Thymus (tissue), 11 donors: Measurements from ENCODE around the gene LYPD5. TPM values are rescaled to one million over a fixed set of nuclear protein-coding genes. Genes with fewer than 3 reads are reported as not detected.
"Not testable (repeated sequence)": the region's sequence is repeated elsewhere in the genome, so short reads cannot be mapped to it uniquely, and the experiment has no call there.

ENCODE experiments used
- DNase-seq, 9 donors: peaks; one replicate each; pipeline ENCODE4 v3.0.0-alpha.2; 2013; ENCODE audit warnings: low spot score in 9 of 9, low read depth in 6 of 9, missing footprints in 1 of 9
- H3K27ac ChIP-seq, 2 donors: one replicate each; pipeline ENCODE4 v1.5.1; 2013; ENCODE audit warnings: control low read depth in 1 of 2, low read depth in 1 of 2, low read length in 1 of 2, mild to moderate bottlenecking in 1 of 2, moderate library complexity in 1 of 2
- H3K27me3 ChIP-seq, 2 donors: one replicate each; pipeline ENCODE4 v1.5.1; 2013; ENCODE audit warnings: low read length in 1 of 2; ENCODE audit not compliant: control insufficient read depth in 2 of 2, insufficient read depth in 1 of 2
- H3K36me3 ChIP-seq, 2 donors: one replicate each; pipeline ENCODE4 v1.5.1; 2013; ENCODE audit warnings: low read length in 1 of 2, mild to moderate bottlenecking in 1 of 2, moderate library complexity in 1 of 2; ENCODE audit not compliant: control insufficient read depth in 2 of 2, insufficient read depth in 2 of 2
- H3K4me1 ChIP-seq, 2 donors: one replicate each; pipeline ENCODE4 v1.5.1; 2013; ENCODE audit warnings: low read length in 2 of 2; ENCODE audit not compliant: control insufficient read depth in 2 of 2, insufficient read depth in 2 of 2
- H3K4me3 ChIP-seq, 2 donors: one replicate each; pipeline ENCODE4 v1.5.1; 2013; ENCODE audit warnings: low read length in 2 of 2, control low read depth in 1 of 2, mild to moderate bottlenecking in 1 of 2
- H3K9me3 ChIP-seq, 2 donors: one replicate each; pipeline ENCODE4 v1.5.1; 2013; ENCODE audit warnings: low read length in 1 of 2, mild to moderate bottlenecking in 1 of 2; ENCODE audit not compliant: control insufficient read depth in 2 of 2, insufficient read depth in 1 of 2
- WGBS: extraction: QIAGEN DNeasy Blood & Tissue Kit; methylation state at CpG from one replicate; pipeline ENCODE4 v1.1.7; 2013; 5-methylcytosine and 5-hydroxymethylcytosine counted together
- polyA plus RNA-seq: library from polyadenylated mRNA; stranded (reverse); fragments of 200-250 nt; gene quantifications from one replicate; pipeline ENCODE4 v1.2.3, GENCODE V29; 2013
- total RNA-seq: library from RNA; stranded (reverse); fragments of 120-200 nt; gene quantifications from one replicate; pipeline ENCODE4 v1.2.4, GENCODE V29; 2013
- donor health status: healthy.

The LYPD5 gene
- total and polyA plus RNA-seq, 2 donors = 1.7 to 3.2 TPM

DNA sequence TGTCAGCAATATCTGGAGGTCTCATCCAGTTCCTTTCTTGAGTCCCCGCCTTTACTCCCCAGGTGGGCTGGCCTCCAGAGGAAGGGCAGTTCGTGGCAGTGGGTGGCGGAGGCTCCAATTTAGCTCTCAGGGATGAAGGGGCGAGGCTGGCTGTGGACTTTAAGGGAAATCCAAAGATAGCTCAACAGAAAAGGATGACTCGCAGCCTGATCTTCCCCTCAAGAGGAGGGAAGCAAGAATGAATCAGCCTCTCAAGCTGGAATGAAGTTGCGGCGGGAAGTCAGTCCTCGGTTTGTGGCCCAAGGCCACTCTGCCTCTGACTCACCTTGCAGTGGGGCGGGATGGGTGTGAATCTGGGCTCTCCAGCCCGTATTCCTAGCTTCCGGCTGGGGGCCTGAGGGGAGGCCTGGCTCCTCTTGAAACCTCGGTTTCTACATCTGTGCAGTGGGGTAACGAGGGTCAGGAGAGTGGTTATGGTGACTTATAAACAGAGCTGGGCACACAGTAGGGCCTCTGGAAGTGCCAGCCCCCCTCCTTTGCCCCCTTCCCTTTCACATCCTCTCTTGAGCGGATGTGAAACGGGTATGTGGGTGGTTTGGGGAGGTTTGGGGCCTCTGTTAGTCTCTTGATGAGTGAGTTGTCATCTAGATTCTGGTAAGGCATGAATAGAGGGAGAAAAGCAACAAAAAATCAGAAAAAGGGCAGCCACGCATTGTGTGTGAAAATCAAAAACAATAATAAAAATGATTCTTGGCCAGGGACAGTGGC, 37.0 kb downstream of the LYPD5 start:
- no peaks in the 10 kb centered on the region for H3K9me3 ChIP-seq
- no peaks in the 10 kb centered on the region for H3K27me3 ChIP-seq
- peaks cover 4 to 24% of the 10 kb centered on the region in 2 donors for H3K4me1 ChIP-seq
- H3K36me3 ChIP-seq = peaks cover 8 to 26% of the 10 kb centered on the region in 2 donors
- H3K4me3 ChIP-seq = no peak overlapping the region
- peak in 2 of 9 donors; percentile 28 to 59 for DNase-seq
- WGBS = 87% methylated on average over 16 of the region's 16 CpGs
- peak overlapping the region; percentile 32 to 72 for H3K27ac ChIP-seq

DNA sequence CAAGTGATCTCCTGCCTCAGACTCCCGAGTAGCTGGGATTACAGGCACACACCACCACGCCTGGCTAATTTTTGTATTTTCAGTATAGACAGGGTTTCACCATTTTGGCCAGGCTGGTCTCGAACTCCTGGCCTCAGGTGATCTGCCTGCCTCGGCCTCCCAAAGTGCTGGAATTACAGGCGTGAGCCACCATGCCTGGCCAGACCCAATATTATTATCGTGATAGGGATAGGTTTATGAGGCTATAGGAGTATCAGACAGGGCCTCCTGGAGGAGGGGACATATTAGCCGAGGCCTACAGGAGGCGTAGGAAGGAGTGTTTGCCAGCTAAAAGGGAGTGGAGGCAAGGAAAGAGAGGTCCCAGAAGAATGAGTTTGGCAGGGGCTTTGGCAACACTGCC, 37.6 kb downstream of the LYPD5 start:
- not testable (repeated sequence) for DNase-seq, H3K9me3 ChIP-seq, H3K4me3 ChIP-seq, H3K27me3 ChIP-seq
- Histone ChIP-seq H3K27ac (peak overlapping the region; percentile 24 to 48), H3K36me3 (peaks cover 6 to 20% of the 10 kb centered on the region in 2 donors), H3K4me1 (peaks cover 4 to 24% of the 10 kb centered on the region in 2 donors)
- WGBS = 92% methylated on average over 8 of the region's 8 CpGs

GRCh38 chr19:43763473-43763939, 38.7 kb downstream of the LYPD5 start:
- DNase-seq = no peak
- Histone ChIP-seq H3K27ac (no peak overlapping the region), H3K4me3 (no peak overlapping the region), H3K4me1 (peaks cover 4 to 24% of the 10 kb centered on the region in 2 donors), H3K36me3 (peaks cover 0 to 9% of the 10 kb centered on the region in 2 donors), H3K27me3 (no peaks in the 10 kb centered on the region), H3K9me3 (no peaks in the 10 kb centered on the region)
- WGBS = 92% methylated on average over 3 of the region's 3 CpGs

GRCh38 chr19:43762814-43763213, 39.4 kb downstream of the LYPD5 start:
- no peak for DNase-seq
- no peak overlapping the region for H3K4me3 ChIP-seq
- 98% methylated on average over 3 of the region's 3 CpGs for WGBS
- H3K9me3 ChIP-seq = no peaks in the 10 kb centered on the region
- H3K36me3 ChIP-seq = peaks cover 0 to 6% of the 10 kb centered on the region in 2 donors
- no peak overlapping the region for H3K27ac ChIP-seq
- peaks cover 4 to 24% of the 10 kb centered on the region in 2 donors for H3K4me1 ChIP-seq
- H3K27me3 ChIP-seq = no peaks in the 10 kb centered on the region

GRCh38 chr19:43760941-43761340, 41.3 kb downstream of the LYPD5 start:
- DNase-seq = no peak
- no peaks in the 10 kb centered on the region for H3K27me3 ChIP-seq
- H3K27ac ChIP-seq = no peak overlapping the region
- H3K4me1 ChIP-seq = peaks cover 0 to 19% of the 10 kb centered on the region in 2 donors
- H3K36me3 ChIP-seq = peaks cover 0 to 9% of the 10 kb centered on the region in 2 donors
- no peaks in the 10 kb centered on the region for H3K9me3 ChIP-seq
- H3K4me3 ChIP-seq = no peak overlapping the region
- WGBS = 98% methylated on average over 4 of the region's 4 CpGs

GRCh38 chr19:43759515-43759914, 42.7 kb downstream of the LYPD5 start:
- H3K27ac ChIP-seq = no peak overlapping the region
- peaks cover 0 to 3% of the 10 kb centered on the region in 2 donors for H3K36me3 ChIP-seq
- H3K9me3 ChIP-seq = no peaks in the 10 kb centered on the region
- WGBS = 97% methylated on average over 5 of the region's 5 CpGs
- no peaks in the 10 kb centered on the region for H3K27me3 ChIP-seq
- no peak overlapping the region for H3K4me3 ChIP-seq
- no peak for DNase-seq
- H3K4me1 ChIP-seq = peaks cover 0 to 9% of the 10 kb centered on the region in 2 donors

DNA sequence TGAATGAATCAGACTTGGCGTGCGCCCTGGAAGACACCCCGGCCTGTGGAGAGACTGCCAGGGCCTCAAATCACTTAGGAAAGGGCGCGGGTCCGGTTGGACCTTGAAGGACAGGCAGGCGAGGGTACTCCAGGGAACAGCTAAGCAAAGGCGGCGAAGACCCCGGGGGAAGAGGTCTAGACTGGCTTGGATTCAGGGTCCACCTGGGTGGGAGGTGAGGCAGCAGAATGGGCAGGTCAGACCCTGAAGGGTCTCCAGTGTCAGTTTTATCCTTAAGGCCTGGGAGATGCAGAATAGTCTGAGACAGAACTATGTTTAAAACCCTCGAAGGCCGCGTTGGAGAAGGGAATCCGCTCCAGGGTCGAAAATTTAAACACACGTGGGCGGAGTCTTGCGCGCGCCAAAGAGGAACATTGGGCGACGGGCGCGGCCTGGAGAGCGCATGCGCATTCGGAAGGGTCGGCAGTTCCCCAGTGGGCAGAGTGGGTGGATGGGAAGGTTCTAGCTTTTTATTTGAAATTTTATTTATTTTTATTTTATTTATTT, 46.9 kb downstream of the LYPD5 start:
- peak in 8 of 9 donors; percentile 46 to 84 (median 69) for DNase-seq
- H3K4me1 ChIP-seq = peaks cover 9 to 28% of the 10 kb centered on the region in 2 donors
- WGBS = under 1% methylated on average over 28 of the region's 28 CpGs

GRCh38 chr19:43754503-43755255, 47.6 kb downstream of the LYPD5 start, which contains the start of gene SMG9:
Gene SMG9 (minus strand): TSS chr19:43754962. CDS start chr19:43750741, 4,221 bp downstream.
- WGBS = under 1% methylated on average over 79 of the region's 79 CpGs
- peak; percentile 93 to 99 (median 97) for DNase-seq
- H3K36me3 ChIP-seq = peaks cover 12 to 19% of the 10 kb centered on the region in 2 donors
- peak within 1 kb of the TSS; percentile 82 to 86 for H3K4me3 ChIP-seq
- peak within 1 kb of the TSS; percentile 100 for H3K27ac ChIP-seq
- H3K9me3 ChIP-seq = no peaks in the 10 kb centered on the region
- no peaks in the 10 kb centered on the region for H3K27me3 ChIP-seq
- H3K4me1 ChIP-seq = peaks cover 9 to 28% of the 10 kb centered on the region in 2 donors

More for the DNA sequence above, 46.9 kb downstream of the LYPD5 start:
- Histone ChIP-seq H3K27me3 (no peaks in the 10 kb centered on the region), H3K9me3 (no peaks in the 10 kb centered on the region), H3K4me3 (peak overlapping the region; percentile 82 to 86), H3K36me3 (peaks cover 6 to 13% of the 10 kb centered on the region in 2 donors), H3K27ac (peak overlapping the region; percentile 100)

GRCh38 chr19:43754253-43754502, 48.1 kb downstream of the LYPD5 start:
- WGBS = under 1% methylated on average over 11 of the region's 11 CpGs
- Histone ChIP-seq H3K4me3 (peak overlapping the region; percentile 82 to 86), H3K4me1 (peaks cover 9 to 28% of the 10 kb centered on the region in 2 donors)

More at GRCh38 chr19:43754253-43754502, 48.1 kb downstream of the LYPD5 start:
- no peaks in the 10 kb centered on the region for H3K27me3 ChIP-seq
- no peaks in the 10 kb centered on the region for H3K9me3 ChIP-seq
- peak overlapping the region; percentile 100 for H3K27ac ChIP-seq
- peak in 2 of 9 donors; percentile 33 to 40 for DNase-seq
- H3K36me3 ChIP-seq = peaks cover 16 to 24% of the 10 kb centered on the region in 2 donors
